HuH-7.5 (cell line): Measurements from ENCODE around the gene ECD.

Experiments used
- DNase-seq: peaks from one replicate; pipeline ENCODE4 v3.0.0; 2011; ENCODE audit warnings: low spot score

The ECD gene

GRCh38 chr10:73167783-73168464 is at the start of gene ECD, which contains the start of gene FAM149B1:
Gene ECD, minus strand, starts transcription at chr10:73168008. Its CDS starts 4,071 bp downstream, at chr10:73163937.
Gene FAM149B1, plus strand, starts transcription at chr10:73168119. Its CDS starts 221 bp downstream, at chr10:73168340.
- DNase-seq = peak; percentile 55

DNA sequence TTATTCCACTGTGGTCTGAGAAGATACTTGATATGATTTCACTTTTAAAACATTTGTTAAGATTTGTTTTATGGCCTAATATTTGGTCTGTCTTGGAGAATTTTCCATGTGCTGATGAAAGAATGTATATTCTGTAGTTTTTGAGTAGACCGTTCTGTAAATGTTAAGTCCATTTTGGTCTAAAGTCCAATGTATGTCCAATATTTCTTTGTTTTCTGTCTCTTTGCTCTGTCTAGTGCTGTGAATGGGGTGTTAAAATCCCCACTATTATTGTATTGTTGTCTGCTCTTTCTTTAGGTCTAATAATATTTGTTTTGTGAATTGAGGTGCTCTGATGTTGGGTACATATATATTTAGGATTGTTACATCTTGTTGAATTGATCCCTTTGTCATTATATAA is 47.9 kb upstream of the ECD start:
- no peak for DNase-seq

- peak; percentile 6 for DNase-seq
These were observed 43.5 kb upstream of the ECD start for GRCh38 chr10:73211106-73211811.

DNA sequence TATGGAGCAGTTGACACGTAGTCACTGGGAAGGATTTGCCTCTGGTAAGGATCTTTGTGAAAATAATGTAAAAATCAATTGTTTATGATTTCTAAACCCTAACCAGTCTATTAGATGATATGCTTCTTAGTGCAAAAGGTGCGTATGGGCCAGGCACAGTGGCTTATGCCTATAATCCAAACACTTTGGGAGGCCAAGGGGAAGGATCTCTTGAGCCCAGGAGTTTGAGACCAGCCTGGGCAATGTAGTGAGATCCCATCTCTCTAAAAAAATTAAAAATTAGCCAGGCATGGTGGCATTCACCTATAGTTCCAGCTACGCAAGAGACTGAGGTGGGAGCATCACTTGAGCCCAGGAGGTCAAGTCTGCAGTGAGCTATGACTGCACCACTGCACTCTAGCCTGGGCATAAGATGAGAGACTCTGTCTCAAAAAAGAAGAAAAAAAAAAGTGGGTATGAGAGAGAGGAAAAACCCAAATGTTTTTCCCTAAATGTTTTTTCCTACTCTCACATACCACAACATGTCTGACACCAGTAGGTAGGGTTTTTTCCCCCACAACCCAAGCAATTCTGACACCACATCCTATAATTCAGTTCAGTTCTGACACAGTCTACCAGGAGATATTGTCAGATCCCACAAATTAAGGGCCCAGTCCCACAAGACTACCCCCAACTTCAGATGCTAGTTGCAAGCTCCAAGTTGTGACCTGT is 42.7 kb upstream of the ECD start:
- DNase-seq = no peak

DNA sequence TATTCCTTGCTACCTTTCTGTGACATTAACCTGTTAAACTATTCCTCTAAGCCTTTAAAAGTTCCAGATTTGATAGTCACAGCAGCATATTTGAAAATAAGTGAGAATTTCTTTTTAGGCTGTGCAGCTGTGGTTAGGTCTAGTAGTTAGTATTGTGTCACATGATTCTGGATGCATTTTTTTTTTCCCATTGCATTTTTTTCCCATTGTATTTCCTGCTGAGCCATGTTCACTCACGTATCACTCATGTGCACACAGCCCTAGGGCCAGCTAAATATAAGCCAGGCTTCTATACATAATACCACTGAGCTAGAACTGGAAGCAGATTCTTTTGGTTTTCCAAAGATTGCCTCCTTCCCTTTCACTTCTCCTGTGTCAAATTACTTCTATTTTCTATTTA is 41.9 kb upstream of the ECD start:
- no peak for DNase-seq

- no peak for DNase-seq
These were observed 40.1 kb upstream of the ECD start for GRCh38 chr10:73207883-73208282.

- no peak for DNase-seq
These were observed 38.6 kb upstream of the ECD start for GRCh38 chr10:73206385-73206784.

DNA sequence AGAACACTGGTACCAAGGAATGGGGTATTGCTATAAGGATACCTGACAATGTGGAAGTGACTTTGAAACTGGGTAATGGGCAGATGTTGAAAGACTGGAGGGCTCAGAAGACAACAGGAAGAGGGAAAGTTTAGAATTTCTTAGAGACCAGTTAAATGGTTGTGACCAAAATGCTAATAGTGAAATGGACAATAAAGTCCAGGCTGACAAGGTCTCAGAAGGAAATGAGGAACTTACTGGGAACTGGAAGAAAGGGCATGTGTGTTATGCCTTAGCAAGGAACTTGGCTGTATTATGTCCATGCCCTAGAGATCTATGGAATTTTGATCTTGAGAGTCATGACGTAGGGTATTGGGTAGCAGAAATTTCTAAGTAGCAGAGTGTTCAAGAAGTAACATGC is 38.1 kb upstream of the ECD start:
- DNase-seq = no peak

DNA sequence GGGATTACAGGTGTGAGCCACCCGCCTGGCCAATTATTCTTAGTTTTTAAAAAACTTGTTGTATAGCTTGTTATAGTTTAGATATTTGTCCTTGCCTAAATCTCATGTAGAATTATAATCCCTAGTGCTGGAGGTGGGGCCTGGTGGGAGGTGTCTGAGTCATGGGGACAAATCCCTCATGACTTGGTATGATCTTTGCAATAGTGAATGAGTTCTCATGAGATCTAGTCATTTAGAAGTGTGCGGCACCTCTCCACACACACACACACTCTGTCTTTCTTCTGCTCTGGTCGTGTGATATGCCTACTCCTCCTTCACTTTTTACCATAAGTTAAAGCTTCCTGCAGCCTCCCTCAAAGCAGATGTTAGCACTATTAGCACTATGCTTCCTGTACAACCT is 37.3 kb upstream of the ECD start:
- no peak for DNase-seq

DNA sequence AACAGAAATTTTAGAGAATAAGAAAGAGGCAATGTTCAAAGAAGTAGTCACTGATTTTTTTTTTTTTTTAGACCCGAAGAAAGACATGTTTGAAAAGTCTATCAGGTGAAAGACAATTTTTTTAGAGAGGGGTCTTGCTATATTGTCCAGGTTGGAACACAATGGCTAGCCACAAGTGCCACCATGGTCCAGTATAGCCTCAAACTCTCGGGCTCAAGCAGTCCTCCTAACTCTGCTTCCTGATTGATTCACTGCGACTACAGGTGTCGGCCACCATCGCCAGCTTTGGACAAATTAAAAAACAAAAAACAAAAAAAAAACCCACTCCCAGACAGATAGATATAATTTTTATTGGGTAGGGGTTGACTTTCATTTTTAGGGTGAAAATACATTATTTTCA is 22.4 kb upstream of the ECD start:
- DNase-seq = no peak

- DNase-seq = no peak
These were observed 18.5 kb upstream of the ECD start for GRCh38 chr10:73186266-73186665.

DNA sequence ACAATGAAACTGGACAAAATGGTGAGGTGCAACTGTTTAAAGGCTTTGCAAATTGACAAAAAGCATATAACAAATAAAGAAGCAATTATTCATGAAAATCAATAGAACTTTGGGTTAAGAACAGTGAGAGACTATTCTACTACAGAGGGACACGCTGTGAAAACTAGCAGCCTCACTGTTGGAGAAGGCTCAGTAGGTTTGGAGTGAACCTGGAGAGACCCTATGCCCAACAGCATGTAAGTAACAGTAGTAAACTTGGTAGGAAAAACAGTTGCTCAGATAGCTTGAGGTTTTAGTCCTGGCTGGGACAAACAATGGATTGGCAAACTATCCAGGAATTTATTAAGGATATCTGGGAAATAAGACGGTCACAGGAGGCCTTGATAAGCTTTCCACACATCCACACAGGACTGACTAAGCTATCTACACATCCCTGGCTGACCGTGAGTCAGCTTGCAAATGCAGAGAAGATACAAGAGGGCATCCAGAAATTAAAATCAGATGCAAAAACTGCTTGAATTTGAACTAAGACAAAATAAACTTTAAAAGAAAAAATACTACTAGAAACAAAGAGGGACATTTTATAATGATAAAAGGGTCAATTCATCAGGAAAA is 16.0 kb upstream of the ECD start:
- no peak for DNase-seq

DNA sequence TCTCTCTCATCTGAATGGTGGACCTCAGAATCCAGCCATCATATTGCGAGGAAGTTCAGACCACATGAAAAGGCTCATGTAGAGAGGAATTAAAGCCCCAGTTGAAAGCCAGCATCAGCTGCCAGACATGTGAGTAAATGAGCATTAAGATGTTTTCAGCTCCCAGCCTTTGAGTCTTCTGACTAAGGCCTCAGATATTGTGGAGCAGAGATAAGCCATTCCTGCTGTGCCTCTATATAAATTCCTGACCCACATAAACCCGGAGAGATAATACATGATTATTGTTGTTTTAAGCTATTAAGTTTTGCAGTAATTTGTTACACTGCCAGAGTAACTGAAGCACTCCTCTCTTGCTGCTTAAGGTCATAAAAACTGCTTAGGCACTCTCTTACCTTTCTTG is 14.8 kb upstream of the ECD start:
- no peak for DNase-seq

GRCh38 chr10:73174148-73174925 is 6.5 kb upstream of the ECD start:
- no peak for DNase-seq

DNA sequence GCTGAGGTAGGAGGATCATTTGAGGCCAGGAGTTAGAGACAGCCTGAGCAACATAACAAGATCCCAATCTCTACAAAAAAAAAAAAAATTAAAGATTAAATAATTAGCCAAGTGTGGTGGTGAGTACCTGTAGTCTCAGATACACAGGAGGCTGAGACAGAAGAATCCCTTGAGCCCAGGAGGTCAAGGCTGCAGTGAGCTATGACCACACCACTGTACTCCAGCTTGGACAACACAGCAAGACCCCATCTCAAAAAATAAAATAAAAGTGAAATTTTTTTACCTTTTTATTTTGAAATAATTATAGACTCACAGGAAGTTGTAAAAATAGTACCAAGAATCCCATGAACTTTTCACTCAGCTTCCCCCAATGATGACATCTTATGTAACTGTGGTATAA is 5.1 kb upstream of the ECD start:
- DNase-seq = no peak

GRCh38 chr10:73169320-73169719 is 1.5 kb upstream of the ECD start:
- no peak for DNase-seq

GRCh38 chr10:73168465-73168803 is 626 bp upstream of the ECD start:
- peak; percentile 25 for DNase-seq

DNA sequence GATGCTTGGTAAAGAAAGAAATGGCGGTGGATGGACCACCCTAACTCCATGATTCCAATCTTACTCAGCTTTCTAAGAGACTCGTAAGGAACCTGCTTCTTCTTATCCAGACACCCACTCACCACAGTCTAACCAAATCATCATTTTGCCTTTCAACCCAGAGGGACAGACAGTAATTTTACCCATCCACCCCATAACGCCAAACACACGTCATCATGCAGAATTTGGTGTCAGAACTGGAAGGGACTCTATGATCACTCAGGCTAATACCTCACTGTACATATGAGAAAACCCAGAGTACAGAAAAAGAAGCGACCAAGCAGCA is 388 bp downstream of the ECD start:
- no peak for DNase-seq

DNA sequence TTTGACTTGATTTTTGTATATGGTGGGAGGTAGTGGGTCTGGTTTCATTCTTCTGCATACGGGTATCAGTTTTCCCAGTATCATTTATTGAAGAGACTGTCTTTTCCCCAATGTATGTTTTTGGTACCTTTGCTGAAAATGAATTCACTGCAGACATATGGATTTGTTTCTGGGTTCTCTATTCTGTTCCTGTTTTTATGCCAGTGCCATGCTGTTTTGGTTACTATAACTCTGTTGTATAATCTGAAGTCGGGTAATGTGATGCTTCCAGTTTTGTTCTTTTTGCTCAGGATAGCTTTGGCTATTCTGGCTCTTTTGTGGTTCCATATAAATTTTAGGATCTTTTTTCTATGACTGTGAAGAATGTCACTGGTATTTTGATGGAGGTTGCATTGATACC is 836 bp downstream of the ECD start:
- no peak for DNase-seq

DNA sequence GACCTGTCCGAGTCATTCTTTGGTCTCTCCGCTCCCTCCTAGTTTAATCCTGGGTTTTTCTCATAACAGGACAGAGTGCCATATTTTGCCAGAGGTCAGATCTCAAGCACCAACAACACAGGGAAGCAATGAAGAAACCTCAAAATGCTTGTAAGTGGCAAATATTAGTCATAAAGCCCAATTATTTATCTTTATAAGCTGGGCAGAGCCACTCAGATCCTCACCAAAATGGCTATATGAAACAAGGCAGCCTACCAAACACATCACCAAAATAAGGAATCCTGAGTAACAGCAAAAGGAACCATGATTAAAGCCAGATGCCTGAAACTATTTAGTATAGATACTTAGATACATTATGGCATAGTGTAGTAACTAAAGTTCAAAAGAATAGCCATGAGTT is 4.7 kb downstream of the ECD start:
- no peak for DNase-seq

DNA sequence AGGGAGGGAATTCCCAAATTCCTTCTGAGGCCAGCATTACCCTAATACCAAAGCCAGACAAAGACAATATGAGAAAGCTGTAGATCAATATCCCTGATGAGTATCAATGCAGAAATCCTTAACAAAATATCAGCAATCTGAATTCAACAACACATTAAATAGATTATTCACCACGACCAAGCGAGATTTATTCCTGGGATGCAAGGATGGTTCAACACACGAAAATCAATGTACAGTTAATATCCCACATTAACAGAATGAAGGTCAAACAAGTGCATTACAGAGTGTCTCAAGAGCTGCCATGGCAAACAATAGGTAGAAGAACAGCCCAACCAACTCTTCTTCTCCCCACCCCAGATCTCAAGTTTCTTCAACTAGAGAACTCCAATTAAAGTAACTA is 6.1 kb downstream of the ECD start:
- no peak for DNase-seq

DNA sequence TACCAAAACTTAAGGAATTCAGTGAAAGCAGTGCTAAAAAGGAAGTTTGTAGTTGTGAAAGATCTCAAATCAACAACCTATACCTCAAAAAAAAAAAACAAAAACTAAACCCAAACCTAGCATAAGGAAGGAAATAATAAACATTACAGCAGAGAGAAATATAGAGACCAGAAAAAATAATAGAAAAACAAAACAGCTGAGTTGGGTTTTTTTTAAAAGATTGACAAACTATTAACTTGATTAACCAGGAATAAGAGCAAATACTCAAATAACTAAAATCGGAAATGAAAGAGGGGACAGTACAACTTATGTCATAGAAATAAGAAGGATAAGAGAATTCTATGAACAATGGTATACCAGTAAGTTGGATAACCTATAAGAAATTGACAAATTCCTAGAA is 6.7 kb downstream of the ECD start:
- no peak for DNase-seq
